Measurements from ENCODE around the gene C8G.
A peak's percentile ranks its signal among the peaks of the same experiment; 100 is the strongest.

The C8G gene

GRCh38 chr9:136935651-136936050 is 9.4 kb upstream of the C8G start:
- no peak overlapping the region for H3K4me3 ChIP-seq (ENCODE audit: low read length)
- no peaks in the 10 kb centered on the region for H3K9me3 ChIP-seq (ENCODE audit: control insufficient read depth, low read length)
- H3K27me3 ChIP-seq (replicated peaks; ENCODE audit: control insufficient read depth, insufficient read depth, low read length): no peaks in the 10 kb centered on the region
- H3K4me1 ChIP-seq (ENCODE audit: control insufficient read depth, insufficient read depth, low read length): peaks cover 25% of the 10 kb centered on the region
- H3K36me3 ChIP-seq (ENCODE audit: control insufficient read depth, insufficient read depth, low read length, severe bottlenecking): peaks cover 14% of the 10 kb centered on the region
- no peak for DNase-seq (ENCODE audit: low read depth)
- H3K9ac ChIP-seq (ENCODE audit: low read length): no peak overlapping the region

- H3K27me3 ChIP-seq (replicated peaks; ENCODE audit: control insufficient read depth, insufficient read depth, low read length): no peaks in the 10 kb centered on the region
- peaks cover 25% of the 10 kb centered on the region for H3K36me3 ChIP-seq (ENCODE audit: control insufficient read depth, insufficient read depth, low read length, severe bottlenecking)
- DNase-seq (ENCODE audit: low read depth): no peak
- no peak overlapping the region for H3K9ac ChIP-seq (ENCODE audit: low read length)
- peaks cover 21% of the 10 kb centered on the region for H3K4me1 ChIP-seq (ENCODE audit: control insufficient read depth, insufficient read depth, low read length)
- no peaks in the 10 kb centered on the region for H3K9me3 ChIP-seq (ENCODE audit: control insufficient read depth, low read length)
- H3K4me3 ChIP-seq (ENCODE audit: low read length): no peak overlapping the region
Observed at GRCh38 chr9:136936645-136937170, 8.3 kb upstream of the C8G start.

DNA sequence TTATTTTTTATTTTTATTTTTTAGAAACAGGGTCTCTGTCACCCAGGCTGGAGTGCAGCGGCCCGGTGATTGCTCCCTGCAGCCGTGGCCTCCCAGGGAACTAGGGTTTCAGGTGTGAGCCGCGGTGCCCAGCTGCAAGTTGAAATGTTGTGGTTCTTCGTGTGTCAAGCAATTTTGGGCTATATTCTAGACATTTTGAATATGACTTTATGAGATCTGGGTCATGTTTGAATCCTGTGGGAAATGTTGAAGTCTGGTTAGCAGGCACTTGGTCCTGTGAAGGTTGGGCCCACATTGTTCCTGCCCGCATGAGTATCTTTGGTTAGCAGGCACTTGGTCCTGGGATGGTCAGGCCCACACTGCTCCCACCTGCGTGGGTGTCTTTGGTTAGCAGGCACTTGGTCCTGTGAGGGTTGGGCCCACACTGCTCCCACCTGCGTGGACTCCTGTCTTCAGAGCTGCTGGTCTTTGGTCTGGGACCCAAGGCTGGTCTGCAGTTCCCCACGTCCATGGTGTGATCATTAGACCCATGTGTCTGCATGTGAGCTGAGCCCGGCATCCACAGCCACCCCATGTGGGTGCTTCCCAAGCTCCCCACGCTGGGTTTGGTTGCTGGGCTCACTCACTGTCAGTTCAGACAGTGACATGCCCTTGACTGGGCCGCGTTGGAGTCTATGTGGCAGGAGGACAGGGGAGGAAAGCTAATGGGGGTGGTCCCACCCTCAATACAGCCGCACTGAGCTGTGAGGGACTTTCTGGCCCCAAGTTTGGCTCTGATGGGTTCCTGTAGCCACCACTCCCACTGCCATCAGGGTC is 7.6 kb upstream of the C8G start:
- DNase-seq (ENCODE audit: low read depth): no peak
- Histone ChIP-seq H3K9ac (ENCODE audit: low read length) (no peak overlapping the region), H3K4me3 (ENCODE audit: low read length) (no peak overlapping the region), H3K9me3 (ENCODE audit: control insufficient read depth, low read length) (no peaks in the 10 kb centered on the region), H3K4me1 (ENCODE audit: control insufficient read depth, insufficient read depth, low read length) (peaks cover 17% of the 10 kb centered on the region), H3K27me3 (replicated peaks; ENCODE audit: control insufficient read depth, insufficient read depth, low read length) (no peaks in the 10 kb centered on the region), H3K36me3 (ENCODE audit: control insufficient read depth, insufficient read depth, low read length, severe bottlenecking) (peaks cover 32% of the 10 kb centered on the region)

GRCh38 chr9:136939431-136939995 is 5.5 kb upstream of the C8G start:
- no peak for DNase-seq (ENCODE audit: low read depth)
- Histone ChIP-seq H3K36me3 (ENCODE audit: control insufficient read depth, insufficient read depth, low read length, severe bottlenecking) (peaks cover 36% of the 10 kb centered on the region), H3K4me1 (ENCODE audit: control insufficient read depth, insufficient read depth, low read length) (peaks cover 17% of the 10 kb centered on the region), H3K4me3 (ENCODE audit: low read length) (no peak overlapping the region), H3K9me3 (ENCODE audit: control insufficient read depth, low read length) (no peaks in the 10 kb centered on the region), H3K27me3 (replicated peaks; ENCODE audit: control insufficient read depth, insufficient read depth, low read length) (no peaks in the 10 kb centered on the region), H3K9ac (ENCODE audit: low read length) (no peak overlapping the region)

- Histone ChIP-seq H3K27me3 (replicated peaks; ENCODE audit: control insufficient read depth, insufficient read depth, low read length) (no peaks in the 10 kb centered on the region), H3K4me1 (ENCODE audit: control insufficient read depth, insufficient read depth, low read length) (peaks cover 17% of the 10 kb centered on the region), H3K9ac (ENCODE audit: low read length) (no peak overlapping the region), H3K4me3 (ENCODE audit: low read length) (no peak overlapping the region), H3K36me3 (ENCODE audit: control insufficient read depth, insufficient read depth, low read length, severe bottlenecking) (peaks cover 36% of the 10 kb centered on the region), H3K9me3 (ENCODE audit: control insufficient read depth, low read length) (no peaks in the 10 kb centered on the region)
- DNase-seq (ENCODE audit: low read depth): no peak
Observed at GRCh38 chr9:136939996-136940525, 5.0 kb upstream of the C8G start.

GRCh38 chr9:136940526-136941230 is 4.4 kb upstream of the C8G start:
- Histone ChIP-seq H3K9me3 (ENCODE audit: control insufficient read depth, low read length) (no peaks in the 10 kb centered on the region), H3K27me3 (replicated peaks; ENCODE audit: control insufficient read depth, insufficient read depth, low read length) (no peaks in the 10 kb centered on the region), H3K36me3 (ENCODE audit: control insufficient read depth, insufficient read depth, low read length, severe bottlenecking) (peaks cover 36% of the 10 kb centered on the region), H3K9ac (ENCODE audit: low read length) (no peak overlapping the region), H3K4me1 (ENCODE audit: control insufficient read depth, insufficient read depth, low read length) (peaks cover 17% of the 10 kb centered on the region), H3K4me3 (ENCODE audit: low read length) (no peak overlapping the region)
- no peak for DNase-seq (ENCODE audit: low read depth)

GRCh38 chr9:136941231-136942111 is 3.6 kb upstream of the C8G start:
- H3K36me3 ChIP-seq (ENCODE audit: control insufficient read depth, insufficient read depth, low read length, severe bottlenecking): peaks cover 36% of the 10 kb centered on the region
- DNase-seq (ENCODE audit: low read depth): no peak
- no peaks in the 10 kb centered on the region for H3K9me3 ChIP-seq (ENCODE audit: control insufficient read depth, low read length)
- no peaks in the 10 kb centered on the region for H3K27me3 ChIP-seq (replicated peaks; ENCODE audit: control insufficient read depth, insufficient read depth, low read length)
- H3K4me3 ChIP-seq (ENCODE audit: low read length): no peak overlapping the region
- H3K9ac ChIP-seq (ENCODE audit: low read length): no peak overlapping the region
- H3K4me1 ChIP-seq (ENCODE audit: control insufficient read depth, insufficient read depth, low read length): peaks cover 17% of the 10 kb centered on the region

DNA sequence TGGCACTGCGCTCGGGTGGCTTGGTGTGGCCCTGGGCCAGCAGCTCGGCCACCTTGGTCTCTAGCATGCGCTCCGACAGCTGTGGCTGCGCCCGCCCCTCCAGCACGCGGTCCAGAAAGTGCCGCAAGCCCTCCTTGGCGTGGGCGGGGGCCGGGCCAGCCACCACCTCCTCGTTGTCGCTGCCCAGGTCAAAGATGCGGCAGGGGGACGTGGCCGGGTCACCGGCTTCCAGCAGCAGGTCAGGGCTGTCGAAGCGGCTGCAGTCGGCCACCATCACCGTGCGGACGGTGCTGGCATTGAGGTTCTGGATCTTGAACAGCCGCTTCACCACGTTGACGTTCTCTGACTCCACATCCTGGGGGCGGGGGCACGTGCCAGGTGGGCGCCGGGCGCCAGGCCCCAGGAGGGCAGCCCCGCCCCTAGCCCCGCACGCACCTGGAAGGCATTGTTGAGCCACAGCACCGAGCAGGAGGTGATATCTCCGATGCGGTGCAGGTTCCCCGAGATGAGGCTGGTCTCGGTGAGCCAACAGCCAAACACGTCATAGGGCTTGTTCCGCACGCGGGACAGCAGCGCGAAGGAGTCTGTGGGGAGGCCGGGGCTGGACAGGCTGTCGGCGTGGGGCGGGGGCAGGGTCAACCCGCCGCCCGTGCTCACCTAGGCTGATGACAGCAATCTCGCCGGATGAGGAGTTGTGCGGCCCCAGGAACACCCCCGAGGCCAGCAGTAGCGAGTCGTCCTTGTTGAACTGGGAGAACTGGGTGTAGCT is 2.7 kb upstream of the C8G start:
- H3K27me3 ChIP-seq (replicated peaks; ENCODE audit: control insufficient read depth, insufficient read depth, low read length): no peaks in the 10 kb centered on the region
- H3K4me1 ChIP-seq (ENCODE audit: control insufficient read depth, insufficient read depth, low read length): peaks cover 17% of the 10 kb centered on the region
- peak overlapping the region; percentile 92 for H3K4me3 ChIP-seq (ENCODE audit: low read length)
- no peaks in the 10 kb centered on the region for H3K9me3 ChIP-seq (ENCODE audit: control insufficient read depth, low read length)
- H3K36me3 ChIP-seq (ENCODE audit: control insufficient read depth, insufficient read depth, low read length, severe bottlenecking): peaks cover 36% of the 10 kb centered on the region
- peak overlapping the region; percentile 97 for H3K9ac ChIP-seq (ENCODE audit: low read length)
- DNase-seq (ENCODE audit: low read depth): no peak

- Histone ChIP-seq H3K9ac (ENCODE audit: low read length) (peak overlapping the region; percentile 97), H3K4me1 (ENCODE audit: control insufficient read depth, insufficient read depth, low read length) (peaks cover 15% of the 10 kb centered on the region), H3K36me3 (ENCODE audit: control insufficient read depth, insufficient read depth, low read length, severe bottlenecking) (peaks cover 36% of the 10 kb centered on the region), H3K9me3 (ENCODE audit: control insufficient read depth, low read length) (no peaks in the 10 kb centered on the region), H3K4me3 (ENCODE audit: low read length) (peak overlapping the region; percentile 92), H3K27me3 (replicated peaks; ENCODE audit: control insufficient read depth, insufficient read depth, low read length) (no peaks in the 10 kb centered on the region)
- DNase-seq (ENCODE audit: low read depth): no peak
Observed at GRCh38 chr9:136942881-136943230, 2.2 kb upstream of the C8G start.
